ENCODE measurements around the gene UBE2E2. TPM values are rescaled to one million over a fixed set of nuclear protein-coding genes. Genes with fewer than 3 reads are reported as not detected.

UBE2E2 gene
- total and polyA plus RNA-seq, 2 of the 13 experiments (the other 11 are each of a cell fraction or from before 2014, with no cell fraction given) = 0.77 to 1.5 TPM

DNA sequence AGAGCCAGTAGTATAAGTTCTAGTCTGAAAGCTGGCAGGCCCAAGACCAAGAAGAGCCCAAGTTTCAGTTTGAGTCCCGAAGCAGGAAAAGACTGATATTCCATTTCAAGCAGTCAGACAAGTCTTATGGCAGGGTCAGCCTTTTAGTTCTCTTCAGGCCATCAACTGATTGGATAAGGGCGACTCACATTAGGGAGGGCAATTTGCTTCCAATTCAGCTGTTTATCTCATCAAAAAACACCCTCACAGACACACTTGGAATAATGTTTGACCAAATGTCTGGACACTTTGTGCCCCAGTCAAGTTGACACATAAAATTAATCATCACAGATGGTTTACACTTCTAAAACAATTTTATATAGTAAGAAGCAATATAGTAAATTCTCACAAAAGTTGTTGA is 69.7 kb downstream of the UBE2E2 start (continued):
- TF ChIP-seq NR2F2 (IDR thresholded peaks at IDR 0.05; ENCODE audit: borderline replicate concordance, low read depth) (no peak), MTF2 (CRISPR knock-in tag; IDR thresholded peaks at IDR 0.05; ENCODE audit: borderline replicate concordance) (no peak), ZNF256 (CRISPR knock-in tag; conservative IDR thresholded peaks at IDR 0.05) (no peak), ZNF292 (CRISPR knock-in tag; IDR thresholded peaks at IDR 0.05; ENCODE audit: borderline replicate concordance, low read depth) (no peak)
- TF ChIP-seq, protein P1, sequence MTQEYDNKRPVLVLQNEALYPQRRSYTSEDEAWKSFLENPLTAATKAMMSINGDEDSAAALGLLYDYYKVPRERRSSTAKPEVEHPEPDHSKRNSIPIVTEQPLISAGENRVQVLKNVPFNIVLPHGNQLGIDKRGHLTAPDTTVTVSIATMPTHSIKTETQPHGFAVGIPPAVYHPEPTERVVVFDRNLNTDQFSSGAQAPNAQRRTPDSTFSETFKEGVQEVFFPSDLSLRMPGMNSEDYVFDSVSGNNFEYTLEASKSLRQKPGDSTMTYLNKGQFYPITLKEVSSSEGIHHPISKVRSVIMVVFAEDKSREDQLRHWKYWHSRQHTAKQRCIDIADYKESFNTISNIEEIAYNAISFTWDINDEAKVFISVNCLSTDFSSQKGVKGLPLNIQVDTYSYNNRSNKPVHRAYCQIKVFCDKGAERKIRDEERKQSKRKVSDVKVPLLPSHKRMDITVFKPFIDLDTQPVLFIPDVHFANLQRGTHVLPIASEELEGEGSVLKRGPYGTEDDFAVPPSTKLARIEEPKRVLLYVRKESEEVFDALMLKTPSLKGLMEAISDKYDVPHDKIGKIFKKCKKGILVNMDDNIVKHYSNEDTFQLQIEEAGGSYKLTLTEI (CRISPR knock-in tag; conservative IDR thresholded peaks at IDR 0.05) = no peak

DNA sequence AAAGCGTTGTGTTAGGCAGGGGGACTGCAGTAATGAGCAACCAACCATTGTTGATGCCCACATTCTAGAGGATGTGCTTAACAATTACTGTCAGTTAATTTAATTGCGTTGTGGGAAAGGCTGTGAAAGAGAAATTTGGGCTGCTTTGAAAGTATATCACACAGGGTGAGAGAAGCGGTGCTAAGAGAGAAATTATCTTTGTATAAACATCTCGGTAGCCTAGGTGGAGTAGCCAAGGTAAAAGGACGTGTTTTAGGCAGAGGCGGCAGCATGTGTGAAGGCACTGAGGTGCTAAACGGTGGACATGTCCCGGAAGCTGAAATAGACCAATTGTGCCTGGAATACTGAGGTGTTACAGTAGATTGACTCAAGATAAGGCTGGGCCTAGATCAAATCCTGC is 71.9 kb downstream of the UBE2E2 start:
- CTCF ChIA-PET (ENCODE audit: low intra/inter-chr PET ratio, low total read pairs) = no interaction called here
- Histone ChIP-seq H3K27me3 (ENCODE audit: control insufficient read depth in 1 of 2, insufficient read depth in 2 of 2, low read length in 2 of 2) (no peaks in the 10 kb centered on the region), H3K9me3 (ENCODE audit: low read length) (no peaks in the 10 kb centered on the region), H3K4me2 (ENCODE audit: low read depth, low read length) (no peak overlapping the region), H3K4me3 (replicated peaks in 1 of 3; ENCODE audit: insufficient read depth in 1 of 3, low read depth in 2 of 3, low read length in 3 of 3) (no peak overlapping the region), H2AFZ (ENCODE audit: low read length) (no peak overlapping the region), H3K9ac (ENCODE audit: insufficient read depth, low read depth, low read length) (no peak overlapping the region), H3K79me2 (ENCODE audit: insufficient read depth, low read length) (no peaks in the 10 kb centered on the region), H3K4me1 (ENCODE audit: insufficient read depth, low read length) (no peaks in the 10 kb centered on the region), H3K36me3 (replicated peaks in 1 of 2; ENCODE audit: control insufficient read depth in 1 of 2, insufficient read depth in 2 of 2, low read length in 2 of 2) (no peaks in the 10 kb centered on the region), H3K27ac (ENCODE audit: extremely low read length, insufficient read depth, low read length) (no peak overlapping the region), H4K20me1 (ENCODE audit: insufficient read depth, low read length) (no peaks in the 10 kb centered on the region)
- no peak for ATAC-seq
- no peak for FAIRE-seq
- in situ Hi-C loops (cut with HindIII; ENCODE audit: extremely low pct_ligation_motif_present, low pct_unique_long_range_greater_than_20kb) = no loop called here
- no TSS peak for BruUV-seq (replicated peaks)
- POLR2A ChIA-PET = no interaction called here
- intact Hi-C loops (cut with micrococcal nuclease; ENCODE audit: unreplicated experiment) = no loop called here
- WGBS (ENCODE audit: low lambda C conversion rate) = 38% methylated on average over 8 of the region's 8 CpGs
- no peak for DNase-seq (ENCODE audit: low spot score)
- TF ChIP-seq ELF4 (CRISPR knock-in tag; IDR thresholded peaks at IDR 0.05; ENCODE audit: borderline replicate concordance) (no peak), TBX3 (IDR thresholded peaks at IDR 0.05; ENCODE audit: borderline replicate concordance) (no peak), ZNF468 (CRISPR knock-in tag; IDR thresholded peaks at IDR 0.05) (no peak), TGIF2 (CRISPR knock-in tag; IDR thresholded peaks at IDR 0.05) (no peak), HNRNPK (IDR thresholded peaks at IDR 0.05; ENCODE audit: low read depth, low read length, poor library complexity, severe bottlenecking) (no peak), RELA (CRISPR knock-in tag; IDR thresholded peaks at IDR 0.05) (no peak), ZNF441 (CRISPR knock-in tag; IDR thresholded peaks at IDR 0.05; ENCODE audit: borderline replicate concordance) (no peak), PLRG1 (conservative IDR thresholded peaks at IDR 0.05) (no peak), SMAD1 (CRISPR knock-in tag; IDR thresholded peaks at IDR 0.05; ENCODE audit: borderline replicate concordance, low read depth) (no peak), ONECUT2 (CRISPR knock-in tag; IDR thresholded peaks at IDR 0.05) (no peak), ZNF558 (CRISPR knock-in tag; IDR thresholded peaks at IDR 0.05; ENCODE audit: borderline replicate concordance) (no peak), MIER3 (CRISPR knock-in tag; IDR thresholded peaks at IDR 0.05; ENCODE audit: borderline replicate concordance) (no peak)
- TF ChIP-seq, protein P2, sequence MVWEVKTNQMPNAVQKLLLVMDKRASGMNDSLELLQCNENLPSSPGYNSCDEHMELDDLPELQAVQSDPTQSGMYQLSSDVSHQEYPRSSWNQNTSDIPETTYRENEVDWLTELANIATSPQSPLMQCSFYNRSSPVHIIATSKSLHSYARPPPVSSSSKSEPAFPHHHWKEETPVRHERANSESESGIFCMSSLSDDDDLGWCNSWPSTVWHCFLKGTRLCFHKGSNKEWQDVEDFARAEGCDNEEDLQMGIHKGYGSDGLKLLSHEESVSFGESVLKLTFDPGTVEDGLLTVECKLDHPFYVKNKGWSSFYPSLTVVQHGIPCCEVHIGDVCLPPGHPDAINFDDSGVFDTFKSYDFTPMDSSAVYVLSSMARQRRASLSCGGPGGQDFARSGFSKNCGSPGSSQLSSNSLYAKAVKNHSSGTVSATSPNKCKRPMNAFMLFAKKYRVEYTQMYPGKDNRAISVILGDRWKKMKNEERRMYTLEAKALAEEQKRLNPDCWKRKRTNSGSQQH (CRISPR knock-in tag; IDR thresholded peaks at IDR 0.05; ENCODE audit: low read depth) = no peak
- TF ChIP-seq, protein P3, sequence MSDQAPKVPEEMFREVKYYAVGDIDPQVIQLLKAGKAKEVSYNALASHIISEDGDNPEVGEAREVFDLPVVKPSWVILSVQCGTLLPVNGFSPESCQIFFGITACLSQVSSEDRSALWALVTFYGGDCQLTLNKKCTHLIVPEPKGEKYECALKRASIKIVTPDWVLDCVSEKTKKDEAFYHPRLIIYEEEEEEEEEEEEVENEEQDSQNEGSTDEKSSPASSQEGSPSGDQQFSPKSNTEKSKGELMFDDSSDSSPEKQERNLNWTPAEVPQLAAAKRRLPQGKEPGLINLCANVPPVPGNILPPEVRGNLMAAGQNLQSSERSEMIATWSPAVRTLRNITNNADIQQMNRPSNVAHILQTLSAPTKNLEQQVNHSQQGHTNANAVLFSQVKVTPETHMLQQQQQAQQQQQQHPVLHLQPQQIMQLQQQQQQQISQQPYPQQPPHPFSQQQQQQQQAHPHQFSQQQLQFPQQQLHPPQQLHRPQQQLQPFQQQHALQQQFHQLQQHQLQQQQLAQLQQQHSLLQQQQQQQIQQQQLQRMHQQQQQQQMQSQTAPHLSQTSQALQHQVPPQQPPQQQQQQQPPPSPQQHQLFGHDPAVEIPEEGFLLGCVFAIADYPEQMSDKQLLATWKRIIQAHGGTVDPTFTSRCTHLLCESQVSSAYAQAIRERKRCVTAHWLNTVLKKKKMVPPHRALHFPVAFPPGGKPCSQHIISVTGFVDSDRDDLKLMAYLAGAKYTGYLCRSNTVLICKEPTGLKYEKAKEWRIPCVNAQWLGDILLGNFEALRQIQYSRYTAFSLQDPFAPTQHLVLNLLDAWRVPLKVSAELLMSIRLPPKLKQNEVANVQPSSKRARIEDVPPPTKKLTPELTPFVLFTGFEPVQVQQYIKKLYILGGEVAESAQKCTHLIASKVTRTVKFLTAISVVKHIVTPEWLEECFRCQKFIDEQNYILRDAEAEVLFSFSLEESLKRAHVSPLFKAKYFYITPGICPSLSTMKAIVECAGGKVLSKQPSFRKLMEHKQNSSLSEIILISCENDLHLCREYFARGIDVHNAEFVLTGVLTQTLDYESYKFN (CRISPR knock-in tag; conservative IDR thresholded peaks at IDR 0.05) = no peak

Data from HepG2 (cell line).